Neural progenitor cell (in vitro differentiated cells): ENCODE results near the gene CETP. TPM values are rescaled to one million over a fixed set of nuclear protein-coding genes. Genes with fewer than 3 reads are reported as not detected.
"Not testable (repeated sequence)": the region's sequence is repeated elsewhere in the genome, so short reads cannot be mapped to it uniquely, and the experiment has no call there.

Source experiments
- DNase-seq: peaks from one replicate; pipeline ENCODE4 v3.0.0-alpha.2; 2016; ENCODE audit warnings: low spot score
- H2AFZ ChIP-seq: fragments of 200-600 bp; sonication (generic); replicated peaks from 2 replicates; pipeline ENCODE4 v1.6.1; 2016; ENCODE audit warnings: antibody characterized with exemption
- H3F3A ChIP-seq: fragments of 200-600 bp; sonication (generic); 2 replicates; pipeline ENCODE4 v1.6.1; 2016; ENCODE audit warnings: antibody characterized with exemption, low read depth
- H3K27ac ChIP-seq: fragments of 200-600 bp; sonication (generic); 2 replicates; pipeline ENCODE4 v1.5.1; 2016; ENCODE audit warnings: mild to moderate bottlenecking
- H3K27me3 ChIP-seq: fragments of 200-600 bp; sonication (generic); 2 replicates; pipeline ENCODE4 v1.6.1; 2016; ENCODE audit warnings: mild to moderate bottlenecking, moderate library complexity
- H3K36me3 ChIP-seq: fragments of 200-600 bp; sonication (generic); 2 replicates; pipeline ENCODE4 v1.5.1; 2016
- H3K4me1 ChIP-seq: fragments of 200-600 bp; sonication (generic); 2 replicates; pipeline ENCODE4 v1.6.1; 2016; ENCODE audit warnings: mixed run types
- H3K4me2 ChIP-seq: fragments of 200-600 bp; sonication (generic); 2 replicates; pipeline ENCODE4 v1.6.1; 2016
- H3K4me3 ChIP-seq: fragments of 200-600 bp; sonication (generic); 2 replicates; pipeline ENCODE4 v1.5.1; 2016
- H3K79me2 ChIP-seq: fragments of 200-600 bp; sonication (generic); 2 replicates; pipeline ENCODE4 v1.6.1; 2016; ENCODE audit warnings: low read depth
- H3K9ac ChIP-seq: fragments of 200-600 bp; sonication (generic); 2 replicates; pipeline ENCODE4 v1.6.1; 2016
- H3K9me3 ChIP-seq: fragments of 200-600 bp; sonication (generic); 2 replicates; pipeline ENCODE4 v1.5.1; 2016; ENCODE audit warnings: low read depth
- H4K20me1 ChIP-seq: fragments of 200-600 bp; sonication (generic); 2 replicates; pipeline ENCODE4 v1.6.1; 2016; ENCODE audit warnings: low read depth
- H3K27ac Mint-ChIP-seq: 3 replicates; pipeline ENCODE4 v1.8.0; 2021; ENCODE audit warnings: mixed read lengths
- H3K27me3 Mint-ChIP-seq: 2 replicates; pipeline ENCODE4 v1.8.0; 2022; ENCODE audit warnings: low read depth, mild to moderate bottlenecking, inconsistent platforms, moderate library complexity, mixed read lengths; ENCODE audit not compliant: insufficient read depth
- H3K36me3 Mint-ChIP-seq: 3 replicates; pipeline ENCODE4 v1.8.0; 2021; ENCODE audit warnings: mixed read lengths
- H3K4me1 Mint-ChIP-seq: 3 replicates; pipeline ENCODE4 v1.8.0; 2021; ENCODE audit warnings: mixed read lengths
- H3K4me3 Mint-ChIP-seq: 3 replicates; pipeline ENCODE4 v1.8.0; 2021; ENCODE audit warnings: mild to moderate bottlenecking, moderate library complexity, mixed read lengths
- H3K9me3 Mint-ChIP-seq: 3 replicates; pipeline ENCODE4 v1.8.0; 2020; ENCODE audit warnings: mixed read lengths
- CTCF ChIP-seq: fragments of 200-600 bp; sonication (generic); IDR thresholded peaks from 2 replicates; pipeline ENCODE4 v1.5.1; 2017; ENCODE audit warnings: antibody characterized with exemption, mild to moderate bottlenecking
- EZH2 ChIP-seq: fragments of 200-600 bp; sonication (generic); IDR thresholded peaks from 2 replicates; pipeline ENCODE4 v1.6.1; 2017; ENCODE audit warnings: antibody characterized with exemption, mild to moderate bottlenecking, moderate library complexity
- EZH2phosphoT487 ChIP-seq: fragments of 200-600 bp; sonication (generic); IDR thresholded peaks from 2 replicates; pipeline ENCODE4 v1.6.1; 2017; ENCODE audit warnings: antibody characterized with exemption
- total RNA-seq: library from RNA; depleted of rRNA; stranded (reverse); fragments of >200 nt; gene quantifications from 2 replicates; pipeline ENCODE4 v1.2.3, GENCODE V29; 2015; ENCODE audit warnings: low replicate concordance

CETP gene
- total RNA-seq, 1 donor from 2014 or later: 0.28 TPM

- Histone ChIP-seq H3K9ac (no peak overlapping the region), H3K4me1 (no peaks in the 10 kb centered on the region), H3F3A (no peaks in the 10 kb centered on the region), H2AFZ (no peak overlapping the region), H3K36me3 (no peaks in the 10 kb centered on the region), H3K79me2 (no peaks in the 10 kb centered on the region), H4K20me1 (no peaks in the 10 kb centered on the region), H3K4me2 (no peak overlapping the region), H3K27ac (no peak overlapping the region), H3K9me3 (no peaks in the 10 kb centered on the region), H3K4me3 (no peak overlapping the region), H3K27me3 (no peaks in the 10 kb centered on the region)
- H3K27ac Mint-ChIP-seq: no peak overlapping the region
- H3K4me3 Mint-ChIP-seq: no peak overlapping the region
- peaks cover 22% of the 10 kb centered on the region for H3K27me3 Mint-ChIP-seq
- DNase-seq: no peak
- no peak for TF ChIP-seq EZH2phosphoT487
- H3K4me1 Mint-ChIP-seq: peaks cover 9% of the 10 kb centered on the region
- H3K9me3 Mint-ChIP-seq: no peaks in the 10 kb centered on the region
- H3K36me3 Mint-ChIP-seq: no peaks in the 10 kb centered on the region
Measured at GRCh38 chr16:56973294-56973689, 11.5 kb downstream of the CETP start.

GRCh38 chr16:56973899-56974298 is 12.1 kb downstream of the CETP start:
- H3K36me3 ChIP-seq, H3K9me3 Mint-ChIP-seq, H3K36me3 Mint-ChIP-seq, DNase-seq, H3K9me3 ChIP-seq, H3K27ac Mint-ChIP-seq, H2AFZ ChIP-seq, H3K4me1 Mint-ChIP-seq, H3K4me2 ChIP-seq, H3K9ac ChIP-seq, H3F3A ChIP-seq, H3K27me3 ChIP-seq, H4K20me1 ChIP-seq, H3K4me3 Mint-ChIP-seq, H3K79me2 ChIP-seq, H3K4me1 ChIP-seq, H3K27ac ChIP-seq, H3K4me3 ChIP-seq: not testable (repeated sequence)
- peaks cover 22% of the 10 kb centered on the region for H3K27me3 Mint-ChIP-seq

DNA sequence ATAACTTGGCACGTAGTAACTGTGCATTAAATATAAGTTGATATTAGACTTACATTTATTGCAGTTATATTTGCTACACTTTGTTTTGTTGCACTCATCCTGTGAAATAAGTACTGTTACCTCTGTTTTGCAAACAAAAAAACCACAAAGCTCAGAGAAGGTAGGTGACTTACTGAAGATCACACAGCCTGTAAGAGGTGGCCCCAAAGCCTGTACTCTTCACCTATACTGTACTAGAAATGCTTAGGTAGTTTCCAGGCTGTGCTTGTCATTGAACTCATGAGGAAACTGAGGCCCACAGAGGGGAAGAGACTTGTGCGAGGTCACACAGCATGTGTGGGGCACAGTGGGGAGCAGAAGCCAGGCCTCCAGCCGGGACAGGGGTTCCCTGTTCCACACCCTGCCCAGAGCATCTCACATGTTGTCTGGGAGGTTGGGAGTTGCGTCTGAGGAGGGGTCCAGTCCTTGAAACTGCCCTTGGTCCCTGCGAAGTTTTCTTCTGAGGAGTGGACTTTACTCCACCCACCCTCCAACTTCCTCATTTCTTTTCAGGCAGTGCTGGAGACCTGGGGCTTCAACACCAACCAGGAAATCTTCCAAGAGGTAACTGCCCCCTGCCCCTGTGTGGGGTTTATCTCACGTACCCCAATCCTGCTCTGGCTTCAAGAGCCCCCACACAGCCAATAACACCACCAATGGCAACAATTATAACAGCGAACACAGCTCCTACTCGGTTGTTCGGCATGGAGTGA is 13.0 kb downstream of the CETP start:
- Histone ChIP-seq H3F3A (no peaks in the 10 kb centered on the region), H3K36me3 (no peaks in the 10 kb centered on the region), H3K4me3 (no peak overlapping the region), H3K27ac (no peak overlapping the region), H3K9ac (no peak overlapping the region), H3K79me2 (no peaks in the 10 kb centered on the region), H2AFZ (no peak overlapping the region), H3K27me3 (no peaks in the 10 kb centered on the region), H3K4me2 (no peak overlapping the region), H3K4me1 (no peaks in the 10 kb centered on the region), H4K20me1 (no peaks in the 10 kb centered on the region), H3K9me3 (no peaks in the 10 kb centered on the region)
- Mint-ChIP-seq H3K4me3 (no peak overlapping the region), H3K27me3 (peaks cover 24% of the 10 kb centered on the region), H3K27ac (no peak overlapping the region), H3K36me3 (no peaks in the 10 kb centered on the region), H3K9me3 (no peaks in the 10 kb centered on the region), H3K4me1 (peaks cover 9% of the 10 kb centered on the region)
- DNase-seq: no peak
- TF ChIP-seq CTCF (no peak), EZH2phosphoT487 (no peak), EZH2 (no peak)

DNA sequence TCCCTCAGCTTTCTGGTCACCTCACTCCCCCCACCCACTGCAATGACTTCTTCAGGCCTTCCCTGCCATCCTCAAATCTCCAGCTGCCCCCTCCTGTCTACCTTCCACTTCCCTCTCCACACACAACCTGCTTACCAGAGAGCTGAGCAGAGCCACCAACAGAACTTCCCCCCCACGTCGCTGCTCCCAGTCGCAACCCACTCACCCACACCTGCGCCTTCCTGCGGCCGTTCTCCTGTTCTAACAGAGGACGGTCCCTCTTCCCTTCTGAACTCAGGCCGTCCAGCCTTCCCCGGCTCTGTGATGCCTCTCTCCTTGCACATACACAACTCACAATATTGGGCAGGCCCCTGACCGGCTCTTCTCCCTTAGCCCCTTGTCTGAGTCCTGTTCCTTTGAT is 14.0 kb downstream of the CETP start:
- H3K4me1 ChIP-seq: peaks cover 2% of the 10 kb centered on the region
- H4K20me1 ChIP-seq: no peaks in the 10 kb centered on the region
- H2AFZ ChIP-seq: no peak overlapping the region
- no peak for DNase-seq
- no peak overlapping the region for H3K4me3 ChIP-seq
- no peaks in the 10 kb centered on the region for H3K9me3 ChIP-seq
- no peak overlapping the region for H3K9ac ChIP-seq
- Mint-ChIP-seq H3K36me3 (no peaks in the 10 kb centered on the region), H3K27me3 (peaks cover 28% of the 10 kb centered on the region), H3K4me3 (peak overlapping the region; percentile 16), H3K4me1 (peaks cover 9% of the 10 kb centered on the region), H3K27ac (no peak overlapping the region), H3K9me3 (no peaks in the 10 kb centered on the region)
- no peak overlapping the region for H3K27ac ChIP-seq
- H3K27me3 ChIP-seq: no peaks in the 10 kb centered on the region
- H3K36me3 ChIP-seq: no peaks in the 10 kb centered on the region
- no peak for TF ChIP-seq CTCF
- no peak for TF ChIP-seq EZH2phosphoT487
- H3K79me2 ChIP-seq: no peaks in the 10 kb centered on the region
- H3F3A ChIP-seq: peaks cover 5% of the 10 kb centered on the region
- H3K4me2 ChIP-seq: no peak overlapping the region
